ENCODE results near the gene GTF3C6.
A peak's percentile ranks its signal among the peaks of the same experiment; 100 is the strongest.

The GTF3C6 gene

GRCh38 chr6:110939429-110940200, 18.9 kb upstream of the GTF3C6 start:
- TF ChIP-seq CTCF (IDR thresholded peaks at IDR 0.05; ENCODE audit: insufficient read depth, low read depth, low read length, missing control alignments), result no peak
- no peak overlapping the region for H3K4me3 ChIP-seq (ENCODE audit: low read depth, low read length)

GRCh38 chr6:110944681-110945151, 13.8 kb upstream of the GTF3C6 start:
- TF ChIP-seq CTCF (IDR thresholded peaks at IDR 0.05; ENCODE audit: insufficient read depth, low read depth, low read length, missing control alignments), result no peak
- H3K4me3 ChIP-seq (ENCODE audit: low read depth, low read length), result no peak overlapping the region
- DNase-seq (ENCODE audit: low read depth), result peak; percentile 93

More at GRCh38 chr6:110939429-110940200, 18.9 kb upstream of the GTF3C6 start:
- DNase-seq (ENCODE audit: low read depth), result no peak

GRCh38 chr6:110946498-110946897, 12.0 kb upstream of the GTF3C6 start:
- TF ChIP-seq CTCF (IDR thresholded peaks at IDR 0.05; ENCODE audit: insufficient read depth, low read depth, low read length, missing control alignments), result no peak
- no peak for DNase-seq (ENCODE audit: low read depth)
- H3K4me3 ChIP-seq (ENCODE audit: low read depth, low read length), result no peak overlapping the region

- H3K4me3 ChIP-seq (ENCODE audit: low read depth, low read length), result no peak overlapping the region
- DNase-seq (ENCODE audit: low read depth), result peak; percentile 42
These were observed 8.7 kb upstream of the GTF3C6 start for GRCh38 chr6:110949679-110950285.

GRCh38 chr6:110950440-110950839, 8.1 kb upstream of the GTF3C6 start:
- TF ChIP-seq CTCF (IDR thresholded peaks at IDR 0.05; ENCODE audit: insufficient read depth, low read depth, low read length, missing control alignments), result no peak
- H3K4me3 ChIP-seq (ENCODE audit: low read depth, low read length), result no peak overlapping the region
- no peak for DNase-seq (ENCODE audit: low read depth)

More at GRCh38 chr6:110949679-110950285, 8.7 kb upstream of the GTF3C6 start:
- TF ChIP-seq CTCF (IDR thresholded peaks at IDR 0.05; ENCODE audit: insufficient read depth, low read depth, low read length, missing control alignments), result peak; percentile 31

GRCh38 chr6:110951008-110951407, 7.5 kb upstream of the GTF3C6 start:
- no peak for DNase-seq (ENCODE audit: low read depth)
- no peak for TF ChIP-seq CTCF (IDR thresholded peaks at IDR 0.05; ENCODE audit: insufficient read depth, low read depth, low read length, missing control alignments)
- H3K4me3 ChIP-seq (ENCODE audit: low read depth, low read length), result no peak overlapping the region
